Calu3 (cell line): Measurements from ENCODE around the gene GRXCR2. TPM values are rescaled to one million over a fixed set of nuclear protein-coding genes. Genes with fewer than 3 reads are reported as not detected.

Experiments
- BruUV-seq: library from RNA; stranded (reverse); fragments of 400-500 nt; replicated peaks from 2 replicates; lab custom pipeline; 2021; lab: Mats Ljungman, UMichigan
- CTCF ChIA-PET: fragments of 300-600 bp; sonication (Branson Sonifier 250); formaldehyde crosslinking; loops from one replicate; lab custom pipeline; 2022; ENCODE audit warnings: antibody characterized with exemption; lab: Charles Lee
- DNase-seq: peaks from one replicate; pipeline ENCODE4 v3.0.0; 2022
- H3K27ac Mint-ChIP-seq: one replicate; pipeline ENCODE4 v1.8.0; 2022; ENCODE audit warnings: mixed read lengths; ENCODE audit not compliant: unreplicated experiment
- H3K27me3 Mint-ChIP-seq: one replicate; pipeline ENCODE4 v1.8.0; 2022; ENCODE audit warnings: mixed read lengths; ENCODE audit not compliant: unreplicated experiment
- H3K36me3 Mint-ChIP-seq: one replicate; pipeline ENCODE4 v1.8.0; 2022; ENCODE audit warnings: mild to moderate bottlenecking, moderate library complexity, mixed read lengths; ENCODE audit not compliant: insufficient read depth, unreplicated experiment
- H3K4me1 Mint-ChIP-seq: one replicate; pipeline ENCODE4 v1.8.0; 2022; ENCODE audit warnings: mild to moderate bottlenecking, low read depth, mixed read lengths; ENCODE audit not compliant: unreplicated experiment
- H3K4me3 Mint-ChIP-seq: one replicate; pipeline ENCODE4 v1.8.0; 2022; ENCODE audit warnings: mild to moderate bottlenecking, low read depth, moderate library complexity, mixed read lengths; ENCODE audit not compliant: unreplicated experiment
- H3K9me3 Mint-ChIP-seq: one replicate; pipeline ENCODE4 v1.8.0; 2022; ENCODE audit warnings: low read depth, mixed read lengths; ENCODE audit not compliant: unreplicated experiment
- intact Hi-C: fragments of 100-400 bp; cut with micrococcal nuclease; formaldehyde crosslinking; loops from one replicate; pipeline ENCODE4 v1.10.0; 2022; ENCODE audit not compliant: unreplicated experiment
- total RNA-seq: library from RNA; stranded (reverse); gene quantifications from 2 replicates; pipeline ENCODE4 v1.2.3, GENCODE V29; 2022
- TF ChIP-seq, protein P1 (sequence below): fragments of 200-600 bp; IDR thresholded peaks from one replicate; pipeline ENCODE4 v1.8.0; 2022; ENCODE audit warnings: antibody characterized with exemption; ENCODE audit not compliant: unreplicated experiment

The GRXCR2 gene
- total RNA-seq, 1 experiment from 2014 or later, result not detected

DNA sequence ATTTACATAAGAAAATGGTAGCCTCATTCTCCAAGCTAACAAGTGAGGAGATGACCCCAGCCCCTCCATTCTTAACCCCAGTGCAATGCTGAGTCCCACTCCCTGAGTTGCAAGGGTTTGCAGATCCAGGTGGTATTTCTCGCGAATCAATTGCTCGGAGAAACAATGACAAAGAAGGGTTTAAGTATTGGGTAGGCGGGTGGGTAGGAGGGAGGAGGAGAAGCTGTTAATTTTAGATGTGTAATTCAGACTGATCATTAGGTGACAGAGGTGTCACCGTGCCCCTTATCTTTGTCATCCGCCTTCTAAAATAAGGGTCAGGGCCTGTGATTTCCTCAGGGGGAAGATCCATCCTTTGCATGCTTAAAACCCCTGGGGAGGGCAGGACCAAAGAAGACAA, 46.6 kb upstream of the GRXCR2 start:
- peaks cover 8% of the 10 kb centered on the region for H3K4me1 Mint-ChIP-seq
- H3K27ac Mint-ChIP-seq, result no peak overlapping the region
- no TSS peak for BruUV-seq
- H3K9me3 Mint-ChIP-seq, result no peaks in the 10 kb centered on the region
- TF ChIP-seq, protein P1, sequence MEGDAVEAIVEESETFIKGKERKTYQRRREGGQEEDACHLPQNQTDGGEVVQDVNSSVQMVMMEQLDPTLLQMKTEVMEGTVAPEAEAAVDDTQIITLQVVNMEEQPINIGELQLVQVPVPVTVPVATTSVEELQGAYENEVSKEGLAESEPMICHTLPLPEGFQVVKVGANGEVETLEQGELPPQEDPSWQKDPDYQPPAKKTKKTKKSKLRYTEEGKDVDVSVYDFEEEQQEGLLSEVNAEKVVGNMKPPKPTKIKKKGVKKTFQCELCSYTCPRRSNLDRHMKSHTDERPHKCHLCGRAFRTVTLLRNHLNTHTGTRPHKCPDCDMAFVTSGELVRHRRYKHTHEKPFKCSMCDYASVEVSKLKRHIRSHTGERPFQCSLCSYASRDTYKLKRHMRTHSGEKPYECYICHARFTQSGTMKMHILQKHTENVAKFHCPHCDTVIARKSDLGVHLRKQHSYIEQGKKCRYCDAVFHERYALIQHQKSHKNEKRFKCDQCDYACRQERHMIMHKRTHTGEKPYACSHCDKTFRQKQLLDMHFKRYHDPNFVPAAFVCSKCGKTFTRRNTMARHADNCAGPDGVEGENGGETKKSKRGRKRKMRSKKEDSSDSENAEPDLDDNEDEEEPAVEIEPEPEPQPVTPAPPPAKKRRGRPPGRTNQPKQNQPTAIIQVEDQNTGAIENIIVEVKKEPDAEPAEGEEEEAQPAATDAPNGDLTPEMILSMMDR, result no peak
- CTCF ChIA-PET, result no interaction called here
- H3K27me3 Mint-ChIP-seq, result no peaks in the 10 kb centered on the region
- H3K4me3 Mint-ChIP-seq, result no peak overlapping the region
- intact Hi-C loops, result no loop called here
- no peaks in the 10 kb centered on the region for H3K36me3 Mint-ChIP-seq
- no peak for DNase-seq

DNA sequence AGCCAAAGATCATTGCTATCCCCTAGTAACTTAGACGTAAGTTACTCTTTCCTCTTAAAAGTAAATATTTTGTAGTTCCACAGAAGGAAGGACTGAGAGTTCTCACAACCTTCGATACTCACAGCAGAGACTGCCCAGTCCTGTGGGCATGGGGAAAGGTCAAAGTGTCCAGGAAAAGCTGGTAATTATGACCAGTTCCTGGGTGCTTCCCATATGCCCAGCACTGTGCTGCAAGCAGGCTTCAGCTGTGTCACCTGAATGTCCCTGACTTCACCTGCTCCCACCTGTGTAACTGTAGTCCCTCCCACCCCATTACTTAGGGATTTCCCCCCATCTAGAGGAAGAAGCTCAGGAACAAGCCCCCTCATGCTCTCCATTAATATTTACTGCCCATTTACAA, 45.6 kb upstream of the GRXCR2 start:
- BruUV-seq, result no TSS peak
- Mint-ChIP-seq H3K4me3 (no peak overlapping the region), H3K36me3 (no peaks in the 10 kb centered on the region), H3K27me3 (no peaks in the 10 kb centered on the region), H3K9me3 (no peaks in the 10 kb centered on the region), H3K4me1 (peaks cover 8% of the 10 kb centered on the region), H3K27ac (no peak overlapping the region)
- intact Hi-C loops, result no loop called here
- CTCF ChIA-PET, result no interaction called here
- TF ChIP-seq, protein P1, result no peak
- no peak for DNase-seq

DNA sequence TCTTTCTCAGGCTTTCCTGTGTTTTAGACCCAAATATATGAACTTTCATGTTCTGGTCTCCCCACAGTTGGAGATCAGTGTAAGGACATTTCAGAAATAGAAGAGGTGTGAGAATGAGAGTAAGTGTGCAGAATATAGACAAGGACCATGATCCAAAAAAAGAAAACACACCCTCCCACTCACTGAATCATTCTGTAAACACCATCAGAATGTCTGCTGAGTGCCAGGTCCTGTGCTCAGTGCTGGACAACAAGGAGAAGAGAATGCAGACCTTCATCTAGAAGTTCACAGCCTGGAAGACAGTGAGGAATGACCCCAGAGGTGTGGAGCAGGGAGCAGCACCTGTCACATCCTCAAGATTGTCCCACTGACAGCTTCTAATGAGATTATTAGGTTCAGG, 44.5 kb upstream of the GRXCR2 start:
- no peak overlapping the region for H3K27ac Mint-ChIP-seq
- peaks cover 8% of the 10 kb centered on the region for H3K4me1 Mint-ChIP-seq
- no peaks in the 10 kb centered on the region for H3K27me3 Mint-ChIP-seq
- TF ChIP-seq, protein P1, result no peak
- CTCF ChIA-PET, result no interaction called here
- no TSS peak for BruUV-seq
- no peak overlapping the region for H3K4me3 Mint-ChIP-seq
- H3K36me3 Mint-ChIP-seq, result no peaks in the 10 kb centered on the region
- H3K9me3 Mint-ChIP-seq, result no peaks in the 10 kb centered on the region
- no peak for DNase-seq
- intact Hi-C loops, result no loop called here

DNA sequence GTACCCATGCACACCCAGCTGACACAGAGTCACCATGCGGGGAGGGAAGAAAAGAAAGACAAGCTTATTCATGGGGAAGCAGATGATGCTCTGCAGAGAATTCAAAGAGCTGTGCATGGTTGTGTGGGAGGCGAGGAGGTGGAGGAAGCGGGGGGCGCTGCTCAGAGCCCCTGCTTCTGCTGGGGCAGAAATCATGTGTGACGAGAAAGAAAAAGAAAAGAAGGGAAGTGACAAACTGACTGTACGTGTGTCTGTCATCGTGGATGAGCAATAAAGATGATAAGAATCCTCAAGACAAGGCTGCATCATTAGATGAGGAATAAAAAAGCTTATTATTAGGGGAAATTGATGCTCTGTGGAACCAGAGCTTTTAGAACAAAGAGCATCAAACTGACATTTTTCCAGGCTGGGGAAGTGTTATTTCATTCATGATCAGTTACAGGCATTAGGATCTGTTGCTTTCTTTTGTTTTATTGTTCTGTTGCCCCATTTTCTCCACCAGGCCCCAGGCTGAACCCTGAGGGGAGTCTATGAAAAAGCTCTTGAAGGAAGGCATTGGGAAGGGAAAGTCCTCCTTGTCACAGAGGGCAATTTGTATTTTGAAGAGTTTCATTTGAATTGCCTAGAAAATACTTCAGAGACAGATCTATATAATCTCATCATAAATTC, 43.3 kb upstream of the GRXCR2 start:
- BruUV-seq, result no TSS peak
- no peaks in the 10 kb centered on the region for H3K27me3 Mint-ChIP-seq
- H3K27ac Mint-ChIP-seq, result no peak overlapping the region
- intact Hi-C loops, result no loop called here
- no peaks in the 10 kb centered on the region for H3K9me3 Mint-ChIP-seq
- DNase-seq, result no peak
- no peak overlapping the region for H3K4me3 Mint-ChIP-seq
- H3K36me3 Mint-ChIP-seq, result no peaks in the 10 kb centered on the region
- peaks cover 8% of the 10 kb centered on the region for H3K4me1 Mint-ChIP-seq
- TF ChIP-seq, protein P1, result no peak
- CTCF ChIA-PET, result interaction anchor here (0.7 kb wide), 1 partner anchor 43 kb away, joined by 3 read pairs; no protein-coding TSS in a partner anchor
